Breast epithelium (tissue), 4 donors: Measurements from ENCODE around the gene PIK3CD. TPM values are rescaled to one million over a fixed set of nuclear protein-coding genes. Genes with fewer than 3 reads are reported as not detected.

Experiments used
- DNase-seq, 2 donors: peaks; one replicate each; pipeline ENCODE4 v3.0.0-alpha.2; 2019; ENCODE audit warnings: low spot score in 2 of 2
- H3K27ac ChIP-seq, 2 donors: fragments of 200-600 bp; sonication (generic) in 1 of 2; one replicate each; pipeline ENCODE4 v1.5.1; 2016 to 2019; ENCODE audit warnings: mild to moderate bottlenecking in 1 of 2
- H3K27me3 ChIP-seq, 2 donors: fragments of 200-600 bp; sonication (generic) in 1 of 2; one replicate each; pipeline versions ENCODE4 v1.5.1 to v1.6.0; 2017 to 2019; ENCODE audit warnings: control low read depth in 1 of 2, mild to moderate bottlenecking in 1 of 2
- H3K36me3 ChIP-seq: fragments of 200-600 bp; one replicate; pipeline ENCODE4 v1.5.1; 2019
- H3K4me1 ChIP-seq, 2 donors: fragments of 200-600 bp; sonication (generic); one replicate each; pipeline ENCODE4 v1.5.1; 2016 to 2019; ENCODE audit warnings: control low read depth in 1 of 2
- H3K4me3 ChIP-seq, 3 donors: fragments of 200-600 bp; sonication (generic); 1 replicate in 2 of 3; 2 replicates in 1 of 3; pipeline ENCODE4 v1.5.1; 2016 to 2019; ENCODE audit warnings: mild to moderate bottlenecking in 3 of 3, moderate library complexity in 2 of 3
- H3K9me3 ChIP-seq, 2 donors: fragments of 200-600 bp; sonication (generic) in 1 of 2; one replicate each; pipeline ENCODE4 v1.5.1; 2016 to 2019; ENCODE audit warnings: control low read depth in 1 of 2
- CTCF ChIP-seq, 3 donors: fragments of 450-650 bp; IDR thresholded peaks; one replicate each; pipeline ENCODE4 v1.5.1; 2016 to 2017; ENCODE audit warnings: antibody characterized with exemption in 3 of 3, mild to moderate bottlenecking in 3 of 3, moderate library complexity in 3 of 3
- POLR2A ChIP-seq: fragments of 450-650 bp; IDR thresholded peaks from one replicate; pipeline ENCODE4 v1.6.1; 2016; ENCODE audit warnings: antibody characterized with exemption, mild to moderate bottlenecking, moderate library complexity
- POLR2AphosphoS5 ChIP-seq, 3 donors: sonication (generic); formaldehyde crosslinking; IDR thresholded peaks; one replicate each; pipeline ENCODE4 v1.6.1; 2017; ENCODE audit warnings: antibody characterized with exemption in 3 of 3
- intact Hi-C: fragments of 100-400 bp; cut with DNase I; formaldehyde crosslinking; loops from one replicate; pipeline ENCODE4 v1.15.1; 2023; ENCODE audit warnings: low total_unique reads
- total RNA-seq, 3 donors: library from RNA; depleted of rRNA; stranded (reverse); fragments of >200 nt; gene quantifications; one replicate each; pipeline ENCODE4 v1.1.0, GENCODE V29; 2016

The PIK3CD gene
- total RNA-seq, 3 donors from 2014 or later = 8.2 to 12.1 (median 11.9) TPM

GRCh38 chr1:9703165-9703509 is 51.6 kb downstream of the PIK3CD start:
- Histone ChIP-seq H3K36me3 (no peaks in the 10 kb centered on the region), H3K4me1 (no peaks in the 10 kb centered on the region), H3K4me3 (no peak overlapping the region), H3K27me3 (no peaks in the 10 kb centered on the region), H3K27ac (no peak overlapping the region), H3K9me3 (no peaks in the 10 kb centered on the region)
- no peak for DNase-seq
- no peak for TF ChIP-seq POLR2A
- TF ChIP-seq CTCF (IDR thresholded peaks at IDR 0.05) = no peak
- TF ChIP-seq POLR2AphosphoS5 (IDR thresholded peaks at IDR 0.05) = no peak
- intact Hi-C loops = no loop called here

- DNase-seq = no peak
- intact Hi-C loops = no loop called here
Observed at GRCh38 chr1:9703681-9704080, 52.1 kb downstream of the PIK3CD start.

GRCh38 chr1:9705337-9706093 is 54.0 kb downstream of the PIK3CD start:
- Histone ChIP-seq H3K9me3 (no peaks in the 10 kb centered on the region), H3K4me3 (no peak overlapping the region), H3K27me3 (no peaks in the 10 kb centered on the region), H3K36me3 (no peaks in the 10 kb centered on the region), H3K4me1 (no peaks in the 10 kb centered on the region), H3K27ac (no peak overlapping the region)
- intact Hi-C loops = loop anchor here (5.0 kb wide), 1 partner anchor 142 kb away; no protein-coding TSS in a partner anchor
- no peak for DNase-seq
- no peak for TF ChIP-seq POLR2A
- TF ChIP-seq CTCF (IDR thresholded peaks at IDR 0.05) = no peak

More at GRCh38 chr1:9703681-9704080, 52.1 kb downstream of the PIK3CD start:
- TF ChIP-seq POLR2A = no peak
- no peak for TF ChIP-seq POLR2AphosphoS5 (IDR thresholded peaks at IDR 0.05)
- TF ChIP-seq CTCF (IDR thresholded peaks at IDR 0.05) = no peak
- Histone ChIP-seq H3K4me1 (no peaks in the 10 kb centered on the region), H3K27ac (no peak overlapping the region), H3K36me3 (no peaks in the 10 kb centered on the region), H3K27me3 (no peaks in the 10 kb centered on the region), H3K4me3 (no peak overlapping the region), H3K9me3 (no peaks in the 10 kb centered on the region)

GRCh38 chr1:9706178-9706577 is 54.6 kb downstream of the PIK3CD start:
- Histone ChIP-seq H3K4me3 (no peak overlapping the region), H3K9me3 (no peaks in the 10 kb centered on the region), H3K4me1 (no peaks in the 10 kb centered on the region), H3K27ac (no peak overlapping the region), H3K36me3 (no peaks in the 10 kb centered on the region), H3K27me3 (no peaks in the 10 kb centered on the region)
- intact Hi-C loops = loop anchor here (5.0 kb wide), 1 partner anchor 141 kb away; no protein-coding TSS in a partner anchor
- TF ChIP-seq CTCF (IDR thresholded peaks at IDR 0.05) (no peak), POLR2AphosphoS5 (IDR thresholded peaks at IDR 0.05) (no peak), POLR2A (no peak)
- no peak for DNase-seq

- intact Hi-C loops = no loop called here
- Histone ChIP-seq H3K27ac (no peak overlapping the region), H3K27me3 (no peaks in the 10 kb centered on the region), H3K36me3 (no peaks in the 10 kb centered on the region), H3K4me1 (no peaks in the 10 kb centered on the region), H3K4me3 (no peak overlapping the region), H3K9me3 (no peaks in the 10 kb centered on the region)
- no peak for TF ChIP-seq POLR2AphosphoS5 (IDR thresholded peaks at IDR 0.05)
- no peak for TF ChIP-seq CTCF (IDR thresholded peaks at IDR 0.05)
- no peak for TF ChIP-seq POLR2A
- DNase-seq = no peak
Observed at GRCh38 chr1:9710037-9710436, 58.5 kb downstream of the PIK3CD start.
